Activated naive CD8-positive, alpha-beta T cell treated with anti-CD3 and anti-CD28 coated beads, Interleukin-2, amount 10 ng/mL, durations not matched to agents 7 days and 5 days (primary cell): ENCODE measurements around the gene ZBTB5. TPM values are rescaled to one million over a fixed set of nuclear protein-coding genes. Genes with fewer than 3 reads are reported as not detected.
"Not testable (repeated sequence)": the region's sequence is repeated elsewhere in the genome, so short reads cannot be mapped to it uniquely, and the experiment has no call there.

ENCODE experiments used
- ATAC-seq: fragments of 150-1000 bp; cut with Tn5 transposase; one replicate; pipeline ENCODE4 v1.10.0; 2021; ENCODE audit warnings: low read depth, moderate library complexity
- POLR2A ChIA-PET: fragments of 350-600 bp; sonication (Branson Sonifier 250); formaldehyde crosslinking; loops from one replicate; lab custom pipeline; 2021; ENCODE audit warnings: antibody characterized with exemption; lab: Charles Lee
- DNase-seq: peaks from one replicate; pipeline ENCODE4 v3.0.0; 2021
- H3K27ac Mint-ChIP-seq: one replicate; pipeline ENCODE4 v1.8.0; 2022; ENCODE audit warnings: mild to moderate bottlenecking, mixed read lengths
- H3K27me3 Mint-ChIP-seq: one replicate; pipeline ENCODE4 v1.8.0; 2022; ENCODE audit warnings: mild to moderate bottlenecking, moderate library complexity, mixed read lengths
- H3K36me3 Mint-ChIP-seq: one replicate; pipeline ENCODE4 v1.8.0; 2021; ENCODE audit warnings: mild to moderate bottlenecking, mixed read lengths
- H3K4me1 Mint-ChIP-seq: one replicate; pipeline ENCODE4 v1.8.0; 2021; ENCODE audit warnings: mixed read lengths
- H3K4me3 Mint-ChIP-seq: one replicate; pipeline ENCODE4 v1.8.0; 2022; ENCODE audit warnings: mild to moderate bottlenecking, moderate library complexity, mixed read lengths
- H3K9me3 Mint-ChIP-seq: one replicate; pipeline ENCODE4 v1.8.0; 2021; ENCODE audit warnings: mixed read lengths
- total RNA-seq, 2 experiments: library from RNA; stranded (reverse); gene quantifications; one replicate each; pipeline ENCODE4 v1.2.3, GENCODE V29; 2021

The ZBTB5 gene
- total RNA-seq, 2 experiments from 2014 or later = 12.5 to 13.3 TPM

DNA sequence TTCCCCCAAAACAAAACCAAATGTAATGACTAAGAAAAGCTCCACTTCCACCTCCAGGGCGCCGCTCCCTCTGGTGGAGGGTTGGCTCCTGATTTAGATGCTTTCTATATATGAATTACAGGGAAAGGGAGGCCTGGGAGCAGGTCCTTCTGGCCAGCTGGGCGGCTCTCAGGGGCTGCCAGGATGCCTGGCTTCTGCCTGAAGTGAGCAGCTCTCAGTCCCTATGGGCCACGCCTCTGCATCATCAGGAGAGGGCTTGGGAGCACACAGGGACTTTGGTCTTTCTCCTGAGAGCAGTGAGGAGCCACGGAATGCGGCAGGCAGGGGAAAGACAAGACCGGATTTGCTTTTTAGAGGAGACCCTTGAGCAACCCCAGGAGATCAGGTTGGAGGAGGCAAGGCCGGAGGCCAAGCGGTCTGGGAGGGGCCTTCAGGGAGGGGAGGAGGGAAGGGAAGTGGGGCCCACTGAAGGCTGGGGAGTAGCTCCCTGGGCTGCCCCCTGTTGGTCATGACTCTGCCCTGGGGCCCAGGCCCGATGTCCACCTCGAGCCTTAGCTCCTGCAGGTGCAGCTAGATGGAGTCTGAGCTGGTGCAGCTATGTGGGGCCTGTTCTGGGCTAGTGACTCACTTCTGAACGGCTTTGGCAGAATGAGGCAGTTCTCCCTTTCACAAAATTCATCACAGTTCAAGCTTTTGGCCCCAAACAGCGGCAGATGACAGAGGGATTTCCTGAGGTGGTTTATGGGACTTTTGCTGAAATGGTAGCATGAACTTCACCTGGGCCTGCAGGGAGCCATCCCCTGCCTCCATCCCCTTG, 54.1 kb downstream of the ZBTB5 start:
- Mint-ChIP-seq H3K36me3 (no peaks in the 10 kb centered on the region), H3K27me3 (peaks cover 3% of the 10 kb centered on the region), H3K4me3 (no peak overlapping the region), H3K4me1 (peaks cover 14% of the 10 kb centered on the region), H3K27ac (no peak overlapping the region), H3K9me3 (no peaks in the 10 kb centered on the region)
- POLR2A ChIA-PET = interaction anchor here (1.1 kb wide), 1 partner anchor 11 kb away, joined by 3 read pairs; the partner anchor contains the start of gene GRHPR
- DNase-seq (no peak), ATAC-seq (no peak)

DNA sequence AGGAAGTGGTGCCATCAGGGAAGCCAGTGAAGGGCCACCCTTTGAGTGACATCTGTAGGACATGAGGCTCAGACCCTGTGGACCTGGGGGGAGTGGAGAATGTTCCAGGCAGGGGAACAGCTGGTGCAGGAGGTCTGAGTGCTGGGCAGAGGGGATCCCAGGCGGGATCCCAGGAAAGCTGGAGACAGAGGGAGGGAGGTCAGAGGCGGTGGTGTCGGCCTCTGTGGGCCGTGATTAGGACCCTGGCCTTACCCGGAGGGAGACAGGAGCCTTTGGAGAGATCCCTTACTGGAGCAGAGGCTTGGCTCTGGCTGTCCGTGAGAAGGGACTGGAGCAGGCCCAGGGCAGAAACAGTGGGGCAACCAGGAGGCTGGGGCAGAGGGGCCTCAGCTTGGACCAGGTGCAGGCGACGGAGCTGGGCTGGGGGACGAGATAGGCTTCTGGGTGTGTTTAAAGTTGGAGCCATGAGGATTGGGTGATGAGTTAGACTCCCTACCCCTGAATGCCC, 54.8 kb downstream of the ZBTB5 start:
- ATAC-seq (no peak), DNase-seq (no peak)
- H3K9me3 Mint-ChIP-seq = no peaks in the 10 kb centered on the region
- H3K27me3 Mint-ChIP-seq = peaks cover 3% of the 10 kb centered on the region
- H3K4me3 Mint-ChIP-seq = no peak overlapping the region
- no peaks in the 10 kb centered on the region for H3K36me3 Mint-ChIP-seq
- H3K4me1 Mint-ChIP-seq = peaks cover 14% of the 10 kb centered on the region
- POLR2A ChIA-PET = interaction anchor here (1.1 kb wide), 1 partner anchor 12 kb away, joined by 3 read pairs; the partner anchor contains the start of gene GRHPR
- no peak overlapping the region for H3K27ac Mint-ChIP-seq

DNA sequence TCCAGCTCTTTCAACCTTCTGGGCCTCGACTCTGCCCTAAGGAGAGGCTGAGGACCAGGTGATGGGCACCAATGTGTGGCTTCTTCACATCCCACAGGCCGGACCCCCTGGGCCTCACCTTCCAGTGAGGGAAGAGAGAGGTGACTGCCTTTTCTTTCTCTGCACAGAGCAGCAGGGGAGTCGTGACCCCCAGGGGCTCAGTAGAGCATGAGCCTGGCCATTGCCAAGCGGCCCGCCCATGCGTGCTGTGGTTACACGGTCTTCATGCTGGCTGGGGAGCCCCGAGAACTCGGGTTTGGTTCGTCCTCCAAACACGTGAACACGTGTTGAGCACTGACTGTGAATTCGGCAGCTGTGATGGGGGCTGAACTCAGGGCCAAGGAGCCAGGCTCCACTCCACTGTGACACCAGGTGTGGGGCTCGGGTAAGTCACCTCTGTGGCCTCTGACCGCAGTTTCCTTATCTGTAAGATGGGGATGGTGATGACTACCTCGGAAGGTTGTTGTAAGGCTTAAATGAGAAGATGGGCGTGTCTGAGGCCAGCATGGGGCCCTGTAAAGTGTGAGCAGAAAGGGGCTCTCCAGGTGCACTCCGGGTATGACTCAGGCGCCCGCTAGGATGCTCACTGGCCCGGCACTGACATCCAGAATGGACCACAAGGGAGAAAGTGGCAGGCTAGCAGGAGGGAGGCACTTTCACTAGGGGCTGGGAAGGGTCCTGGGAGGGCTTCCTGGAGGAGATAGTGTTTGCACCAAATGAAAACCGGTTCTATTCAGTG, 56.1 kb downstream of the ZBTB5 start:
- Mint-ChIP-seq H3K4me3 (peak overlapping the region; percentile 16), H3K4me1 (peaks cover 8% of the 10 kb centered on the region), H3K27me3 (no peaks in the 10 kb centered on the region), H3K27ac (no peak overlapping the region), H3K9me3 (no peaks in the 10 kb centered on the region), H3K36me3 (no peaks in the 10 kb centered on the region)
- POLR2A ChIA-PET = interaction anchor here (0.6 kb wide), 1 partner anchor 550 kb away, joined by 4 read pairs; no protein-coding TSS in a partner anchor
- ATAC-seq = peak; percentile 57
- DNase-seq = no peak

DNA sequence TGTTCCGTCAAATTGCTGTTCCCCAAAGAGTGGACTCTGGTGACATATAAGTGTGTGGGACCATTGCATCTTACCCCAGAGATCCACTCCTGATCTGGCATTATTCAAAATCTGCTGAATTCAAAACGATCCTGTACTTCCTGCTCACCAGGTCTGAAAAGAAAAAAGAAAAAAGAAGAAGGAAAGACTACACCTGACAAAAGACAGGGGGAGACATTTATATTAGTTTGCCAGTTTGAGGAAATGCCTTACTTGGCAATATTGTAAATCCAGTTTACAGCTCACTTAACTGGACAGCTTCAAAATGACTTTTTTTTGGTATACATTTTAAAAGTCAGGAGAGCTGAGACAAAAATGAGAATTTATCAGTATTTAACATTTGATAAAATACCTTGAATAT, 57.8 kb downstream of the ZBTB5 start:
- Mint-ChIP-seq H3K9me3 (no peaks in the 10 kb centered on the region), H3K27ac (no peak overlapping the region), H3K36me3 (no peaks in the 10 kb centered on the region), H3K4me1 (peaks cover 8% of the 10 kb centered on the region), H3K27me3 (peaks cover 2% of the 10 kb centered on the region), H3K4me3 (no peak overlapping the region)
- POLR2A ChIA-PET = no interaction called here
- DNase-seq (no peak), ATAC-seq (no peak)

DNA sequence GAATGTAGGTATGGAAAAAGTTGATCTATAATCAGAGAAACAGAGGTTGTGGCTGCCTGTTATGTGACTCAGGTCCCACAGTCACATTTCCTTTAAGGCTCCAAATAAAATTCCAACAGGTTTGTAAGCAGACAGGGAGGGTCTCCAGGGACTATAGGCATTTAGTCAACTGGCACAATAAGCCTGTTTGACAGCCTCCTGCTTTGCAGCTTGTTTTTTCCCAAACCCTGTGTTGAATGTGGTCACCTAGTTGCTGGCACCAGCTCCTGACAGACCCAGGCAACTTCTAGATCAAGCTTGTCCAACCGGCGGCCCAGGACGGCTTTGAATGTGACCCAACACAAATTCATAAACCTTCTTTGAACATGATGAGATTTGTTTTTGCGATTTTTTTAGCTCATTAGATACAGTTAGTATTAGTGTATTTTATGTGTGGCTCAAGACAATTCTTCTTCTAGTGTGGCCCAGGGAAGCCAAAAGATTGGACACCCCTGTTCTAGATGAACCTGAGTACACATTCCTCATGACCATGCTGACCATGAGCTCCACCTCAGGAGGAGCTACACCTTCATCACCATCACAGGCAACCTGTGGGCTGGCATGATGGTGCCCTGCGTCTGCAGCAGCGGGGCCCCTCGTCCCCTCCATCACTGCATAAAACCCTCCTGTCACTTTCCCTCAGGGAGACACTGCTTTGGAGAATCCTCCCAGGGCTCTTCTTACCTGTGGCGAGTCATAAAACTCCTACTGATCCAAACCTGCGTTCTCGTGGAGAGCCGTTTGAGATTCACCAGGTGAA, 58.4 kb downstream of the ZBTB5 start:
- POLR2A ChIA-PET = no interaction called here
- Mint-ChIP-seq H3K9me3 (no peaks in the 10 kb centered on the region), H3K4me3 (no peak overlapping the region), H3K4me1 (peaks cover 8% of the 10 kb centered on the region), H3K36me3 (no peaks in the 10 kb centered on the region), H3K27ac (no peak overlapping the region), H3K27me3 (peaks cover 2% of the 10 kb centered on the region)
- no peak for DNase-seq
- ATAC-seq = no peak

DNA sequence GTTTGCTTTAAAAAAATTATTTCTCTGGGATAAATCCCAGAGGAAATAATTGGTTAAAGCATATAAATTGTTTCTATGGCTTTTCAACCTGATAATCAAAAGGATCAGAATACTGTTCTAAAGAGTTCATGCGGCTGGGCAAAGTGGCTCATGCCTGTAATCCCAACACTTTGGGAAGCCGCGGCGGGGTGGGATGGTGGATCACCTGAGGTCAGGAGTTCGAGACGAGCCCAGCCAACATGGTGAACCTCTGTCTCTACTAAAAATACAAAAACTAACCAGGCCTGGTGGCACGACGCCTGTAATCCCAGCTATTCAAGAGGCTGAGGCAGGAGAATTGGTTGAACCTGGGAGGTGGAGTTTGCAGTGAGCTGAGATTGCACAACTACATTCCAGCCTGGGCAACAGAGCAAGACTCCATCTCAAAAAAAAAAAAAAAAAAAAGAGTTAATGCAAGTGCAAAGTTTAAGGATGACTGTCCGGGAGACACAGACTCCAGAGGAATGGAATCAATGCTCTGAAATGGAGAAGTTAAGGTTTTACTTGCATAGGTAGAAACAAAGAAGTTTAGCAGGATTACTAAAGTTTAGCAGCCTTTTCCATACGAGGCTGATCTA, 59.4 kb downstream of the ZBTB5 start:
- Mint-ChIP-seq H3K9me3 (no peaks in the 10 kb centered on the region), H3K4me1 (peaks cover 8% of the 10 kb centered on the region), H3K27me3 (peaks cover 2% of the 10 kb centered on the region), H3K4me3 (no peak overlapping the region), H3K36me3 (no peaks in the 10 kb centered on the region), H3K27ac (no peak overlapping the region)
- POLR2A ChIA-PET = no interaction called here
- DNase-seq (no peak), ATAC-seq (no peak)

DNA sequence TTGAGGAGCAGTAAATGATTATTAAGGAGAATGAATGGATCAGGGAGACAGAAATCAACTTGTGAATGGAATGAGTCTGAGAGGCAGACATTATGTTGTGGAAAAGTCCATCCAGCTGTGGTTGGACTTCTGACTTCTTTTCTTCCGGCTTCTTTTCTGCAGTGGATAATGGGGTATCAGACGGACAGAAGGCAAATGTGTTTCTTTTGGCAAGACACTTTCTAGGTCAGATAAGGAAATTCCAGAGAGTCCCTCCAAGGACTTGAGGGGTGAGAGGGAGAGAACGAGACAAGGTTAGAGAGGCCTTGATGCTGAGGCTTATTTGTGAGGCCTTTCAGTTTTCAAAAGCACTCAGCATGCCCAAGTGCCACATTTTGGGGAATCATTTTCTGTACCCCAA, 59.9 kb downstream of the ZBTB5 start:
- Mint-ChIP-seq H3K27ac (no peak overlapping the region), H3K27me3 (peaks cover 2% of the 10 kb centered on the region), H3K4me3 (no peak overlapping the region), H3K4me1 (peaks cover 8% of the 10 kb centered on the region), H3K36me3 (no peaks in the 10 kb centered on the region), H3K9me3 (no peaks in the 10 kb centered on the region)
- no peak for DNase-seq
- POLR2A ChIA-PET = no interaction called here
- ATAC-seq = no peak

DNA sequence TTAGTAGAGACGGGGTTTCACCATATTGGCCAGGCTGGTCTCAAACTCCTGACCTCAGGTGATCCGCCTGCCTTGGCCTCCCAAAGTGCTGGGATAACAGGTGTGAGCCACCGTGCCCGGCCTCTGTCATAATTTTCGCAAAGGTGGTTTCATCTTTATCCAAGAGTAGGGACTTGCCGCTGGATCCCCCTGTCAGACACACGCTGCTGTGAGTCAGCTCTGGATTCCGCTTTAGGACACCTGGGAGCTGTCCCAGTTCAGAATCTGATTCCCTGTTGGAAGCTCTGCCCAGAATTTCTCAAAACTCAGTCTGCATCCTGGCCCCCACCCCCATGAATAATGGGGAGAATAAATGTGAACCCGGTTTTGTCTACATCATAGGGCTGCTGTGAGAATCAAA, 60.7 kb downstream of the ZBTB5 start:
- ATAC-seq = no peak

DNA sequence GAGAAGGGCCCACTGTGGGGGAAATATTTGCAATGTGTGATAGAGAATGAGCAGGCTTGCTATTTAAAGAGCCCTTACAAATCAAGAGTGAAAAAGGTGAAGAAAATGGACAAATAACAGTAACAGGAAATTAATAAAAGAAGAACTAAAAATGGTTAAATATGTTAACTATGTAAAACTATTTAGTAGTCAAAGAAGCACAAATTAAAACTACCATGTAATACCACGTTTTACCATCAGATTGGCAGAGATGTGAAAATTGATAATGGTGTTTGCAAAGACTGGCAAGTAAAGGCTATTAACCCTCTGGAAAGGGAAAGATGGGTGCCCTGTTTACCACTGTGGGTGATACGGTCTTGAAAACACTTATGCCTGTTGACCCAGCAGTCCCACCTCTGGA, 65.9 kb downstream of the ZBTB5 start:
- Mint-ChIP-seq H3K4me1 (no peaks in the 10 kb centered on the region), H3K27ac (no peak overlapping the region), H3K9me3 (no peaks in the 10 kb centered on the region), H3K4me3 (no peak overlapping the region), H3K36me3 (no peaks in the 10 kb centered on the region), H3K27me3 (peaks cover 2% of the 10 kb centered on the region)
- DNase-seq (no peak), ATAC-seq (no peak)
- POLR2A ChIA-PET = no interaction called here

More for the DNA sequence above, 60.7 kb downstream of the ZBTB5 start:
- Mint-ChIP-seq H3K4me3 (no peak overlapping the region), H3K9me3 (no peaks in the 10 kb centered on the region), H3K36me3 (no peaks in the 10 kb centered on the region), H3K27ac (no peak overlapping the region), H3K4me1 (peaks cover 4% of the 10 kb centered on the region), H3K27me3 (peaks cover 2% of the 10 kb centered on the region)
- POLR2A ChIA-PET = no interaction called here
- DNase-seq = no peak

DNA sequence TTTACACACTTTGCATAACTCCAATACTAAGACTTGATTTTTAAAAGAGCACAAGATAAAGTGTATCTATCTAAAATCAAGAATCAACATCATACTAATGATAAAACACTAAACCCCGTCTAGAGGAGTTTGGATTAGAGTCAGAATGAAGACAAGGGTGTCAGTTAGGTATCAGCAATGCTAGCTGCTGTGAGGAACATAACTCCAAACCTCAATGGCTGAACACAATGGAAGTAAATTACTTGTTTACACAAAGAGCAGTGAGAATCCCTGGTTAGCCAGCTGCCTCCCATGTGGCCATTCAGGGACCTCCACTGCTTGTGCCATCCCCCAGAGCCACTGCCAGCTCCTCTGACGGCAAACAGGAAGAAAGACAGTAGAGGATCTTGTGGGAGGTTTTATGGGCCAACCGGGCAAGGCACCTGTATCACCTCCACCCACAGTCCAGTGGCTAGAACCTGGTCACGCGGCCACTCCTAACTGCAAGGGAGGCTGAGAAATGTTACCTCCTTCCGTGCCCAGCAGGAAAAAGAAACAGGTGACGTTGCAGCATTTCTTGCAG, 66.7 kb downstream of the ZBTB5 start:
- peaks cover 2% of the 10 kb centered on the region for H3K27me3 Mint-ChIP-seq
- POLR2A ChIA-PET = no interaction called here
- H3K27ac Mint-ChIP-seq = no peak overlapping the region
- no peak for DNase-seq
- H3K36me3 Mint-ChIP-seq = no peaks in the 10 kb centered on the region
- ATAC-seq = no peak
- H3K4me3 Mint-ChIP-seq = no peak overlapping the region
- no peaks in the 10 kb centered on the region for H3K9me3 Mint-ChIP-seq
- H3K4me1 Mint-ChIP-seq = no peaks in the 10 kb centered on the region

DNA sequence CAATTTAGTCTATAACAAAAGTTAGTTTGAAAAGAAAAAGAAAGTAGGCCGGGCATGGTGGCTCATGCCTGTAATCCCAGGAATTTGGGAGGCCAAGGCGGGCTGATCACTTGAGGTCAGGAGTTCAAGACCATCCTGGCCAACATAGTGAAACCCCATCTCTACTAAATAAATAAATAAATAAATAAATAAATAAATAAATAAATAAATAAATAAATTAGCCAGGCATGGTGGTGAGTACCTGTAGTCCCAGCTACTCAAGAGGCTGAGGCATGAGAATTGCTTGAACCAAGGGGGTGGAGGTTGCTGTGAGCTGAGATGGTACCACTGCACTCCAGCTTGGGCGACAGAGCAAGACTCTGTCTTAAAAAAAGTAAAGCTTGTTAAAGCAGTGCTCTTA, 67.3 kb downstream of the ZBTB5 start:
- H3K27ac Mint-ChIP-seq, H3K9me3 Mint-ChIP-seq, H3K4me1 Mint-ChIP-seq, H3K4me3 Mint-ChIP-seq, POLR2A ChIA-PET, DNase-seq, H3K36me3 Mint-ChIP-seq, ATAC-seq, H3K27me3 Mint-ChIP-seq: not testable (repeated sequence)

DNA sequence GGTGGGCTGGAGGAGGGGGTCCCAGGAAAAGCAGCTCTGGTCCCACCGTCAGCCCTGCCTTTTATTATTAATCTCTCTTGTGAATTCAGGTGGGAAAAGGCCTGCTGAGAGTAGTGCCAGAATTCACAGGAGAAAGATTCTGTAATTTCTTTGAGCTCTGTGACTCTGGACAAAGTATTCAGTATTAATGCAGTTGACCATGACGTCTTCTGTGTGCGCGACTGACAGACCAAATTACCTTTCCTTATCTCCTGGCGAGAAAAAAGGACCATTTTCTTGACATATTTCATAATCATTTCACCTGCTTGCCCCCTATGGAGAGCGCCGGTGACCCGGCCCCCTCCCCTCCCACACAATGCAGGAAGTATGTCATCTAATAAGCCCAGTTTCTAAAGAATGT, 69.6 kb downstream of the ZBTB5 start:
- ATAC-seq = no peak
- no peak for DNase-seq
- POLR2A ChIA-PET = no interaction called here
- Mint-ChIP-seq H3K9me3 (no peaks in the 10 kb centered on the region), H3K27ac (no peak overlapping the region), H3K27me3 (no peaks in the 10 kb centered on the region), H3K36me3 (no peaks in the 10 kb centered on the region), H3K4me3 (no peak overlapping the region), H3K4me1 (peaks cover 4% of the 10 kb centered on the region)
